ENCODE results near the gene TRAM1L1.

Gene TRAM1L1

GRCh38 chr4:117084866-117085701 lies at the start of gene TRAM1L1:
Gene TRAM1L1, minus strand, starts transcription at chr4:117085576. Its CDS starts 183 bp downstream, at chr4:117085393.
- DNase-seq: no peak

DNA sequence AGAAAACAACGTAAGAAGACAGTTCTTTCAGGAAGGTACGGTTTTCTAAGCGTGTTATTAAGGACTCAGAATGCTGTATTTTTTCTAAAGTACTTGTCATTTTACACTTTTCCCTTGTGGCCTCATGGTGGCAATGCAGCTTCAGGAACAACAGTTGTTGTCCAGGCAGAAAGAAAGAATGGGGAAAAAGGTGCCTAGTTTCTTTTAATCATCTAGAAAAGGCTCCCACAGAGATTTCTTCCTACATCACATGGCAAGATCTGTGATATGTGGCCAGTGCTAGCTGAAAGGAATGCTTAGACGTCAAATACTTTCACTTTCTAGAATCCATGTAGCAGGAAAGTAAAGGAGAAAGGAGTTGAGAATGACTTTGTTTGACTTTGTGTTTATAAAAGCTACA lies 49.0 kb upstream of the TRAM1L1 start:
- DNase-seq: peak; percentile 49

- no peak for DNase-seq
Measured at GRCh38 chr4:117096886-117097285, 11.5 kb upstream of the TRAM1L1 start.

DNA sequence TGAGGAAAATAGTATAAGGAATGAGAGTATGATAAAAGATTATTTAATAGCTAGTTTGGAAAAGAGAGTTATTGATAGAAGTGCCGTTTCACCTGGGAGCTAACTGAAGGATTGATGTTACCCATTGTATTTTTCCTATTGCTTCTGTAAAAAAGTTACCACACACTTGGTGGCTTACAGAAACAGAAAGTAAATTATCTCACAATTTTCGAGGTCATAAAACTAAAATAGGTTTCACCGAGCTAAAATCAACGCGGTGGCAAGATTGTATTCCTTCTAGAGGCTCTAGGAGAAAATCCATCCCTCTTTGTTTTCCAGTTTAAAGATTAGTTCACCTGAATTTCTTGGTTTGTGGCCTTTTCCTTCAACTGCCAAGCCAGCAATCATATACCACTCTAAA lies 11.1 kb upstream of the TRAM1L1 start:
- DNase-seq: no peak

GRCh38 chr4:117093571-117093970 lies 8.2 kb upstream of the TRAM1L1 start:
- DNase-seq: no peak

GRCh38 chr4:117077760-117078159 lies 7.6 kb downstream of the TRAM1L1 start:
- no peak for DNase-seq

DNA sequence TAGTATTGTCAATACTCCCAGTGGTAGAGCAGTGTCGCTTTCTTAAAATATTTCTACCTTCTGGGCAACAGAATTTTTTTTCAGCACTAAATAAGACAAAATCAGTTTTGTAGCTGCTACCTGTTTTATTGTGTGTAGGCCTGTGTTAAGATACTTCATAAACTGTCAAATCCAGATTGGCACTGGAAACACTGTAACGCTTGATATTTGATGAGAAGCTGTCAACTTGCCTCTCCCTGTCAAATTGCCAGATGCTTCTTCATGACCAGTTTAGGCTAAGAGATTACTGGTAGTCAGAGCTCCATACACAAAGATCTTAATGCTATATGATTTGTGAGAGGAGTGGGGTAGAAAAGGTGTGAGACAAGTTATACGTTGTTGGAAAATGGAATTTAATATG lies 17.3 kb downstream of the TRAM1L1 start:
- DNase-seq: no peak

DNA sequence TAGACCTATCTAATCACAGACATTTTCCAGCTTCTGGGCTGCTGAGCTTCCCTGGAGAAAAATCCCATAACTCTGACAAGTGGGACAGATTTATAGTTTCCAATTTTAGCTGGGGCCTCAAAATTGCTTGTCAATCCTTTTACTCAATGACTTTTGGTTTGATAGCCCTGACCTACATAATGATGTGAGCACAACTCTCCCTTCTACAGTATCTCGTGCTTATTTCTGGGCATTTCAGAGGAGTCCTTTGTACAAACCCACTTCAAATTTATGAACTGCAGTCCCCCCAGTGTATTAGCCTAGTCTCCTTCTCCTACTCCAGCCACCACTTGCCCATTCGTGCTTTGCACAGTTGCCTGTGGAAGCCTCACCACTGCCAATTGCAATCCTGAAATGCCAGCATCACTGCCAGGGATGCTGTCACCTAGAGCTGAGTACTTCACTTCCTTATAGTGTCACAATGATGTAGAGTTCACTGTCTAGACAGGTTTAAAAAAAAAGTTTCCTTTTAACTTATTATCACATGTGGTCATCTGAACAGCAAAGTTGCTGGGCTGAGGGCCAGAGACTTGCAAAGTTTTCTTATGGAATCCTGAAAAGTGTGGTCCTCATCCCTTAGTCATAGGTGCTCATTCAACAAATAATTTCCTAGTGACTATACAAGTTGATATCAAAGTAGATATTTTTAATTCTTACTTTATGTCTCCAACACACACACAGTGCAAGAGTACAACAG lies 21.2 kb downstream of the TRAM1L1 start:
- DNase-seq: no peak

DNA sequence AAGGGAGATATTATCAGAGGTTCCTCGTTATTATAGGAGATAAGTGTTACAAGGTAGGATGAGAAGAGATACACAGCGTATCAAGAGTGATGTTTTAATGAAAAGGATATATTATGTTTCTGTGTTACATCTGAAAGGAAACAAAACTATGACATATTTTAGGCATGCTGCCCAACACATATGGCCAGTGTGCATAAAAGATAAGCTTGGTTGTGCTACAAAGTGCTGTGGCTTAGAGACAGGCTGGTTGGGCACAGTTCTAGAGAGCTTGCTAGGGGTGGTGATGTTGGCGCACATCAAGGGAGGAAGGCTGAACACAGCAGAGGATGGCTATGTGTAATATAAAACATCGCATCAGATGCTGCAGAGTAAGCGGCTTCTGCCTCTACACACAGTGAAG lies 42.4 kb downstream of the TRAM1L1 start:
- DNase-seq: no peak

Data from MV-4-11 (cell line).